Left ventricle myocardium superior (tissue), 1 donor: ENCODE data around the gene LRRC26. TPM values are rescaled to one million over a fixed set of nuclear protein-coding genes. Genes with fewer than 3 reads are reported as not detected.
"Not testable (repeated sequence)": the region's sequence is repeated elsewhere in the genome, so short reads cannot be mapped to it uniquely, and the experiment has no call there.

Source experiments
- ATAC-seq: fragments of 200-7000 bp; cut with Tn5 transposase; one replicate; pipeline ENCODE4 v1.9.1; 2020; ENCODE audit warnings: mild to moderate bottlenecking, moderate library complexity
- DNase-seq: peaks from one replicate; pipeline ENCODE4 v3.0.0-alpha.2; 2020
- intact Hi-C: fragments of 100-400 bp; cut with micrococcal nuclease; formaldehyde crosslinking; loops from one replicate; pipeline ENCODE4 v1.11.0; 2022
- microRNA-seq: library from miRNA; unstranded; fragments of <30 nt; microRNA quantifications from one replicate; pipeline ENCODE4 v1.2.0, GENCODE V29; 2020; ENCODE audit warnings: borderline number of aligned reads
- total RNA-seq: library from RNA; stranded (reverse); fragmentation: NEBNext Ultra II Directional; extraction: Animal tissue kit (Norgen Biotek cat#: 25700); gene quantifications from one replicate; pipeline ENCODE4 v1.2.1, GENCODE V29; 2021
- donor health status: DM: no; HTN: yes; CAD: no; lungs with severe emphysema.

Gene LRRC26
- total RNA-seq, 1 donor from 2014 or later, result not detected

DNA sequence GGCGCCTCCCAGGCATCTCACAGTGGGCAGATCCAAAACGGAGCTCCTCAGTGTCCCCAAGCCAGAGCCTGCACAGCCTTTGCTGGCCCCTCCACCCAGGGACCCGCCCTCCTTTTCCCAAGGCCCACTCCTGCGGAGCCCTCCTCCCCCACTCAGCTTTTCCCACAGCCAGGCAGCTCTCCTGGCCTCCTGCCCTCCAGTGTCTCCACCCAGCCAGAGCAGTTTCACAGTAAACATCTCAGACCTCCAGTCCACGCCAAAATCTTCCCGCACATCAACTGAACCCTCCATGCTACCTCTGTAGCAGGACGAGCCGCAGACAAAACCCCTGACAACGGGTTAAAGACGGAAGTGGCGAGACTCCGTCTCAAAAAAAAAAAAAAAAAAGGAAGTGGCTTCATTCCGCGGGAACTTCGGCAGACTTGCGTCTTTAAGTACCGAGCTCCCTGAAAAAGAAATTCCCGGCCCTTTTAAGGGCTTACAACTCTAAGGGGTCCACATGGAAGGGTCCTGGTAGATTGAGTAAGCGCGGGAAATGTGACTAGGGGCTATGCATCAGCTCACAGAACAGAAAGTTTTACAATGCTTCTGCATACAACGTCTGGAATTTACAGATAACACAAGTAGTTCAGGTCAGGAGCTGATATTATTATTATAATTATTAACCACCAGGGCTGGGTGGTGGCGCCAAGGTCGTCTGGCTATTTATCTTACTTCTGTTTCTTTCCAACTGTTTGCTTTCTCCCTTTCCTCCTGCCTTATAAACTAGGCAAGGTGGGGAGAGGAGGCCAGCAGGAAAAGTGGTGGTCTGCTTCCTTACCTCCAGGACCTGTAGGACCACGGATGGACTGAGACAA is 42.3 kb downstream of the LRRC26 start:
- peak; percentile 48 for DNase-seq
- intact Hi-C loops, result loop anchor here (10.0 kb wide), 1 partner anchor 107 kb away; the partner anchor contains the start of gene SLC34A3
- ATAC-seq, result no peak

DNA sequence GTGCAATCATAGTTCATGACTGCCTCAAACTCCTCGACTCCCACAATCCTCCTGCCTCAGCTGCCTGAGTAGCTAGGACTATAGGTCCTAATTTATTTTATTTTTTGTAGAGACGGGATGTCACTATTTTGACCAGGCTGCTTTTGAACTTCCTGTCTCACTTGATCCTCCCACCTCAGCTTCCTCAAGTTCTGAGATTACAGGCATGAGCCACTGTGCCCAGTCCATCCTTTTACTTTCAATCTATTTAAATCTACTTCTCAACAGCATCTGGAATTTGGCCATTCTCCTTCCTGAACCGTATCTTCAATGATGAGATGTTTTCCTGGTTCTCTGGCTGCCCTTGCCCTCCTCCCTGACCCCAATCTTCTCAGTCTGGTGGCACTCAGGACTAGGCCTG is 43.1 kb downstream of the LRRC26 start:
- DNase-seq (no peak), ATAC-seq (no peak)
- intact Hi-C loops, result loop anchor here (10.0 kb wide), 1 partner anchor 108 kb away; the partner anchor contains the start of gene SLC34A3

DNA sequence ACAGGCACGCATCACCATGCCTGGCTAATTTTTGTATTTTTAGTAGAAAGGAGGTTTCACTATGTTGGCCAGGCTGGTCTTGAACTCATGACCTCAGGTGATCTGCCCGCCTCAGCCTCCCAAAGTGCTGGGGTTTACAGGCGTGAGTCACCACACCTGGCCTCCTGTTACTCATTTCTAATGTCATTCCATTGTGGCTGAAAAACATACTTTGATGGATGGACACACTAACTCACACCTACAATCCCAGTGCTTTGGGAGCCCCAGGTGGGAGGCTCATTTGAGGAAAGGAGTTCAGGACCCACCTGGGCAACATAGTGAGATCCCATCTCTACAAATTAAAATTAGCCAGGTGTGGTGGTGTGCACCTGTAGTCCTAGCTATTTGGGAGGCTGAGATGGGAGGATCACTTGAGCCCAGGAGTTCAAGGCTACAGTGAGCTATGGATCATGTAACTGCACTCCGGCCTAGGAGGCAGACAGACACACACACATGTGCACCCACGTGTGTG is 45.8 kb downstream of the LRRC26 start:
- intact Hi-C loops, result loop anchor here (10.0 kb wide), 1 partner anchor 111 kb away; the partner anchor contains the start of gene SLC34A3
- DNase-seq, ATAC-seq: not testable (repeated sequence)

DNA sequence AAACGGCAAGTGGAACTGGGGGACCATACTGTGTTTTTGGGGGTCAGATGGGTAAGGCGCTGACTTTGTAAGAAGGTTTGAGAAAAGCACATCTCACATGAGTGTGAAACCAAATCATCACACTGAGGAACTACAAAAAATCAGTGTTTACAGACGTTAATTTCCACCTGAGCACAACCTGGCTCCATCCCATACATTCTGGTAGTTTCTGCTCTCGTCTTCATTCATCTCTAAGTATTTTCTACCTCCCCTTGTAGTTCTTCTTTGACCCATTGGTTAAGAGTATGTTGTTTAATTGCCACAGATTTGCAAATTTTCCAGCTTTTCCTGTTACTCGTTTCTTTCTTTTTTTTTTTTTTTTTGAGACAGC is 46.4 kb downstream of the LRRC26 start:
- DNase-seq (no peak), ATAC-seq (no peak)
- intact Hi-C loops, result loop anchor here (10.0 kb wide), 1 partner anchor 111 kb away; the partner anchor contains the start of gene SLC34A3

DNA sequence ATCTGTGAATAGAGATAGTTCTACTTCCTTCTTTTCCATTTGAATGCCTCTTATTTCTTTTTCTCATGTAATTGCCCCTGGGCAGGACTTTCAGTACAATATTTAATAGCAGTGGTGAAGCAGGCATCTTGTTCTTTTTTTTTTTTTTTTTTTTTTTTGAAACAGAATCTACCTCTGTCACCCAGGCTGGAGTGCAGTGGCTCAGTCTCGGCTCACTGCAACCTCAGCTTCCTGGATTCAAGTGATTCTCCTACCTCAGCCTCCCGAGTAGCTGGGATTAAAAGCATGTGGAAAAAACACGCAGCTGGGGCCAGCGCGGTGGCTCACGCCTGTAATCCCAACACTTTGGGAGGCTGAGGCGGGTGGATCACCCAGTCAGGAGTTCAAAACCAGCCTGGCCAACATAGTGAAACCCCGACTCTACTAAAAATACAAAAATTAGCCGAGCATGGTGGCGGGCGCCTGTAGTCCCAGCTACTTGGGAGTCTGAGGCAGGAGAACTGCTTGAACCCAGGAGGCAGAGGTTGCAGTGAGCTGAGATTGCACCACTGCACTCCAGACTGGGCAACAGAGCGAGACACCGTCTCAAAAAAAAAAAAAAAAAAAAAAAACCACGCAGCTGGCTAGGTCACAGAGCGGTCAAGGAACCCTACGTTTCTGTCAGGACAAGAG is 46.9 kb downstream of the LRRC26 start:
- ATAC-seq, DNase-seq: not testable (repeated sequence)
- intact Hi-C loops, result loop anchor here (10.0 kb wide), 1 partner anchor 112 kb away; the partner anchor contains the start of gene SLC34A3

DNA sequence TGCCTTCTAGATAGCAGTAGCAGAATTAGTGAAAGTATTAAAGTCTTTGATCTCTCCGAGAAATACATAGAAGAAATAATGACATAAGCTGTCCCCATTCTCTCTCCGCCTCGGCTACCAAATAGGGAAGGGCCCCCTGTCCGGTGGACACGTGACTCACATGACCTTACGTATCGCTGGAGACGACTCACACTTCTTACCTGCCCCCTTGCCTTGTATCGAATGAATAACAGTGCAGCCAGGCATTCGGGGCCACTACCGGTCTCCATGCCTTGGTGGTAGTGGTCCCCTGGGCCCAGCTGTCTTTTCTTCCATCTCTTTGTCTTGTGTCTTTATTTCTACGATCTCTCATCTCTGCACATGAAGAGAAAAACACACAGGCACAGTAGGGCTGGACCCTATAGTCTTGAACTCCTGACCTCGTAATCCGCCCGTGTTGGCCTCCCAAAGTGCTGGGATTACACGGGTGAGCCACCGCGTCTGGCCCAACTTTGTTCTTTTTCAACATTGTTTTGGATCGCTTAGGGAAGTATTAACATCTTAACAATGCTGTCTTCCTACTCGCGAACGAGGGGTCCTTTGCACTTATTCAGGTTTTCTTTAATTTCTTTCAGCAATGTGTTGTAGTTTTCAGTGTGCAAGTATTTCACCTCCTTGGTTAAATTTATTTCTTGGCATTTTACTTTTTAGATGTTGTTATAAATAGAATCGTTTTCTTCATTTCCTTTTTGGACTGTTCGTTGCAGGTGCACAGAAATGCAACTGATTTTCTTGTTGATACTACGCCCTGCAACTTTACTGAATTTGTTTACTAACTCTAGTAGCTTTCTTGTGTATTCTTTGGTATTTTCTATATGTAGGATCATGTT is 47.7 kb downstream of the LRRC26 start:
- not testable (repeated sequence) for ATAC-seq, DNase-seq
- intact Hi-C loops, result loop anchor here (10.0 kb wide), 1 partner anchor 113 kb away; the partner anchor contains the start of gene SLC34A3

Small RNAs within 50 kb of the gene (microRNA-seq; reads per million reads assigned to microRNA genes)
- gene MIR3621, result not detected

Other genes starting within 250 kb of the LRRC26 start
- gene FBXW5, start 225.3 kb downstream of the LRRC26 start, total RNA-seq, result 162 TPM
- gene C8G, start 224.8 kb downstream of the LRRC26 start, total RNA-seq, result 2.2 TPM
- gene LCN12, start 217.8 kb downstream of the LRRC26 start, total RNA-seq, result 3.6 TPM
- 5,424 TPM for gene PTGDS, start 192.5 kb downstream of the LRRC26 start, total RNA-seq
- 18.3 TPM for gene LCNL1, start 187.1 kb downstream of the LRRC26 start, total RNA-seq
- gene PAXX, start 177.6 kb downstream of the LRRC26 start, total RNA-seq, result 23.9 TPM
- gene CLIC3, start 173.5 kb downstream of the LRRC26 start, total RNA-seq, result 1.7 TPM
- gene ABCA2, start 141.8 kb downstream of the LRRC26 start, total RNA-seq, result 33.8 TPM
- gene FUT7, start 138.0 kb downstream of the LRRC26 start, total RNA-seq, result 0.17 TPM
- 59.0 TPM for gene NPDC1, start 123.9 kb downstream of the LRRC26 start, total RNA-seq
- gene ENTPD2, start 116.0 kb downstream of the LRRC26 start, total RNA-seq, result 2.1 TPM
- 0.12 TPM for gene SAPCD2, start 99.5 kb downstream of the LRRC26 start, total RNA-seq
- 12.6 TPM for gene UAP1L1, start 92.5 kb downstream of the LRRC26 start, total RNA-seq
- 21.4 TPM for gene MAN1B1, start 83.1 kb downstream of the LRRC26 start, total RNA-seq
- gene DPP7, start 55.3 kb downstream of the LRRC26 start, total RNA-seq, result 155 TPM
- gene GRIN1, start 30.9 kb downstream of the LRRC26 start, total RNA-seq, result not detected
- not detected for gene TMEM210, start 2.0 kb upstream of the LRRC26 start, total RNA-seq
- gene ANAPC2, start 18.5 kb upstream of the LRRC26 start, total RNA-seq, result 38.2 TPM
- 77.7 TPM for gene SSNA1, start 18.6 kb upstream of the LRRC26 start, total RNA-seq
- 21.7 TPM for gene TPRN, start 30.7 kb upstream of the LRRC26 start, total RNA-seq
- 43.3 TPM for gene TMEM203, start 35.6 kb upstream of the LRRC26 start, total RNA-seq
- 5.7 TPM for gene NDOR1, start 35.6 kb upstream of the LRRC26 start, total RNA-seq
- gene RNF208, start 52.2 kb upstream of the LRRC26 start, total RNA-seq, result 29.7 TPM
- not detected for gene CYSRT1, start 55.1 kb upstream of the LRRC26 start, total RNA-seq
- not detected for gene RNF224, start 57.5 kb upstream of the LRRC26 start, total RNA-seq
- gene SLC34A3, start 60.9 kb upstream of the LRRC26 start, total RNA-seq, result not detected
- gene TUBB4B, start 71.2 kb upstream of the LRRC26 start, total RNA-seq, result 439 TPM
- 0.69 TPM for gene STPG3, start 81.2 kb upstream of the LRRC26 start, total RNA-seq
- gene NELFB, start 85.3 kb upstream of the LRRC26 start, total RNA-seq, result 43.6 TPM
- gene TOR4A, start 107.7 kb upstream of the LRRC26 start, total RNA-seq, result 19.3 TPM
- gene NRARP, start 132.2 kb upstream of the LRRC26 start, total RNA-seq, result 4.0 TPM